Activated CD4-positive, alpha-beta T cell treated with anti-CD3 and anti-CD28 coated beads, Interleukin-2, amount 10 ng/mL, durations not matched to agents 24 days and 14 days (primary cell): ENCODE data around the gene ZNRD2. TPM values are rescaled to one million over a fixed set of nuclear protein-coding genes. Genes with fewer than 3 reads are reported as not detected.
"Not testable (repeated sequence)": the region's sequence is repeated elsewhere in the genome, so short reads cannot be mapped to it uniquely, and the experiment has no call there.

Experiments
- DNase-seq: peaks from one replicate; pipeline ENCODE4 v3.0.0; 2022
- H3K27ac Mint-ChIP-seq: one replicate; pipeline ENCODE4 v1.8.0; 2022; ENCODE audit warnings: mild to moderate bottlenecking, mixed read lengths
- H3K27me3 Mint-ChIP-seq: one replicate; pipeline ENCODE4 v1.8.0; 2022; ENCODE audit warnings: mixed read lengths
- H3K36me3 Mint-ChIP-seq: one replicate; pipeline ENCODE4 v1.8.0; 2022; ENCODE audit warnings: low read depth, mild to moderate bottlenecking, mixed read lengths
- H3K4me1 Mint-ChIP-seq: one replicate; pipeline ENCODE4 v1.8.0; 2021; ENCODE audit warnings: mixed read lengths
- H3K4me3 Mint-ChIP-seq: one replicate; pipeline ENCODE4 v1.8.0; 2022; ENCODE audit warnings: mild to moderate bottlenecking, moderate library complexity, mixed read lengths
- H3K9me3 Mint-ChIP-seq: one replicate; pipeline ENCODE4 v1.8.0; 2021; ENCODE audit warnings: mixed read lengths
- intact Hi-C: fragments of 100-400 bp; cut with micrococcal nuclease; formaldehyde crosslinking; loops from one replicate; pipeline ENCODE4 v1.15.1; 2023
- total RNA-seq: library from RNA; stranded (reverse); gene quantifications from 2 replicates; pipeline ENCODE4 v1.2.3, GENCODE V29; 2022

Gene ZNRD2
- total RNA-seq, 1 donor from 2014 or later, result 83.3 TPM

GRCh38 chr11:65556470-65557279 is 13.6 kb upstream of the ZNRD2 start:
- Mint-ChIP-seq H3K27ac (peak overlapping the region; percentile 88), H3K27me3 (no peaks in the 10 kb centered on the region), H3K4me3 (peak overlapping the region; percentile 86), H3K9me3 (no peaks in the 10 kb centered on the region), H3K36me3 (peaks cover 10% of the 10 kb centered on the region), H3K4me1 (peaks cover 58% of the 10 kb centered on the region)
- intact Hi-C loops, result loop anchor here (1.0 kb wide), 1 partner anchor 10 kb away; no protein-coding TSS in a partner anchor
- DNase-seq, result peak; percentile 72

GRCh38 chr11:65557280-65558001 is 12.8 kb upstream of the ZNRD2 start:
- DNase-seq, result peak; percentile 77
- Mint-ChIP-seq H3K27me3 (no peaks in the 10 kb centered on the region), H3K4me3 (peak overlapping the region; percentile 86), H3K9me3 (no peaks in the 10 kb centered on the region), H3K36me3 (peaks cover 4% of the 10 kb centered on the region), H3K4me1 (peaks cover 51% of the 10 kb centered on the region), H3K27ac (peak overlapping the region; percentile 88)
- intact Hi-C loops, result loop anchor here (1.0 kb wide), 2 partner anchors 11 to 17 kb away; no protein-coding TSS in a partner anchor

DNA sequence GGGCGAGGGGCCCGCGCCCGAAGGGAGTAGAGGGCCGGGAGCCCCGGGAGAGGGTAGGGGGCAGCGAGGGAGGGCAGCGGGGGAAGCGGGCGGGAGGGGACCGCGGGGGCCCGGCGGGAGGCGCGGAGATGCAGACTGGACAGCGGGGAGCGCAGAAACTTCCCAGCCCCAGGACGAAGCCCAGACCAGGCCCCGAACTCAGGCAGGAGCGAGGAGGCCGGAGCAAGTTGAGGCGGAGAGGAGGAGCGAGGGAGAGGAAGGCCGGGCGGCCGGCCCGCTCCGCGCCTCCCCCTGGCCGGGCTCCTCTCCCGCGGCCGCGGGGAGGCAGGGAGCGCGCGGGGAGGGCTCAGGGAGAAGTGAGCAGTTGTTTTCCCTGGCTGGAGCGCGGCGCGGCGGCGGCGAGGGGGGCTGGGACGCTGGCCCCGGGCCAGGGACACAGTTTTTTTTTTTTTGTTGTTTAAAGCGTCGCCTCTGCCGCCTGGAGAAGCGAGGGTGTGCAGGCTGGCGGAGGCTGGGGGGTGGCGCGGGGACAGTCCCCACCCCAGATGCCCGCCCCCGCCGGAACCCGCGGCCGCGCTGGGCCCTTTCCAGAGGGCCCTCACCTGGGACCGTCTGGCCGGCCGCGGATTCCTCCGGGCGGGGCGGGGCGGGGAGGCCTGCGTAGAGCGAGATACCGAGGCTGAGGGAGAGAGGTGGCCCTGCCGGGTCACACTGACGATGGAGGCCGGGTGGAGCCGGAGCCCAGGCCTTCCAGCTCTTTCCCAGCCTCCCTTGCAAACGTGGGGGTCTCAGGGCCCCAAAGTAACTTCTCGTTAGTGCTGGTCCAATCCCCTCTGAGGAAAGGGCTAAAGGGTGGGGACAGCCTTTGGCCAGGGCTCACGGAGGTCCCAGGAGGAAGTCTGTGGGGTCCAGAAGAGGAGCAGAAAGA is 12.0 kb upstream of the ZNRD2 start, which contains the start of gene LTBP3:
Gene LTBP3 (minus strand): TSS at position 358 of the 928 bp plus-strand sequence. CDS start 400 bp downstream, outside the sequence.
- H3K27ac Mint-ChIP-seq, result peak within 1 kb of the TSS; percentile 88
- H3K4me1 Mint-ChIP-seq, result peaks cover 49% of the 10 kb centered on the region
- peak; percentile 82 for DNase-seq
- H3K27me3 Mint-ChIP-seq, result no peaks in the 10 kb centered on the region
- intact Hi-C loops, result loop anchor here (1.0 kb wide), 1 partner anchor 18 kb away; no protein-coding TSS in a partner anchor
- no peaks in the 10 kb centered on the region for H3K9me3 Mint-ChIP-seq
- peak within 1 kb of the TSS; percentile 86 for H3K4me3 Mint-ChIP-seq
- peaks cover 2% of the 10 kb centered on the region for H3K36me3 Mint-ChIP-seq

- Mint-ChIP-seq H3K27me3 (no peaks in the 10 kb centered on the region), H3K4me1 (peaks cover 50% of the 10 kb centered on the region), H3K27ac (peak overlapping the region; percentile 71), H3K9me3 (no peaks in the 10 kb centered on the region), H3K4me3 (peak overlapping the region; percentile 75), H3K36me3 (peaks cover 2% of the 10 kb centered on the region)
- intact Hi-C loops, result loop anchor here (1.0 kb wide), 2 partner anchors 10 to 19 kb away; no protein-coding TSS in a partner anchor
- no peak for DNase-seq
Observed at GRCh38 chr11:65558930-65559509, 11.3 kb upstream of the ZNRD2 start.

DNA sequence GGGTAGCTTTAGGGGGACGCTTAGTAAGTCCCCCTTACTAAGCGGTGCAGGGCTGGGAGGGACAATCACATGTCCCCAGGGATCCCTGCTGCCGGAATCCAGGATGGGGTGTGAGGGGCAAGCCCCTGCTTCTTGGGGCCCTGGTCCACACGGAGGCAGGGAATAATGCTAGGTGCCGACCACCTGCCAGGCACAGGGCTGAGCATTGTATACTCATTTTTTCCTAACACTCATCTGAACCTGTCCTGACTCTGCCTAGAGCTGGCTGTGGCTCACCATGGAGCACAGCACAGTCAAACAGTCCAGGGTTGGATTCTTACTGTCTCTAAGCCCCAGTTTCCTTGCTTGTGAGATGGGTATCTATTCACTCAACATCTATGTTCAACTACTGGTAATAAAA is 10.7 kb upstream of the ZNRD2 start:
- H3K4me1 Mint-ChIP-seq, result peaks cover 46% of the 10 kb centered on the region
- H3K9me3 Mint-ChIP-seq, result no peaks in the 10 kb centered on the region
- intact Hi-C loops, result loop anchor here (1.0 kb wide), 1 partner anchor 10 kb away; no protein-coding TSS in a partner anchor
- no peaks in the 10 kb centered on the region for H3K36me3 Mint-ChIP-seq
- no peaks in the 10 kb centered on the region for H3K27me3 Mint-ChIP-seq
- H3K27ac Mint-ChIP-seq, result peak overlapping the region; percentile 29
- peak overlapping the region; percentile 75 for H3K4me3 Mint-ChIP-seq
- no peak for DNase-seq

DNA sequence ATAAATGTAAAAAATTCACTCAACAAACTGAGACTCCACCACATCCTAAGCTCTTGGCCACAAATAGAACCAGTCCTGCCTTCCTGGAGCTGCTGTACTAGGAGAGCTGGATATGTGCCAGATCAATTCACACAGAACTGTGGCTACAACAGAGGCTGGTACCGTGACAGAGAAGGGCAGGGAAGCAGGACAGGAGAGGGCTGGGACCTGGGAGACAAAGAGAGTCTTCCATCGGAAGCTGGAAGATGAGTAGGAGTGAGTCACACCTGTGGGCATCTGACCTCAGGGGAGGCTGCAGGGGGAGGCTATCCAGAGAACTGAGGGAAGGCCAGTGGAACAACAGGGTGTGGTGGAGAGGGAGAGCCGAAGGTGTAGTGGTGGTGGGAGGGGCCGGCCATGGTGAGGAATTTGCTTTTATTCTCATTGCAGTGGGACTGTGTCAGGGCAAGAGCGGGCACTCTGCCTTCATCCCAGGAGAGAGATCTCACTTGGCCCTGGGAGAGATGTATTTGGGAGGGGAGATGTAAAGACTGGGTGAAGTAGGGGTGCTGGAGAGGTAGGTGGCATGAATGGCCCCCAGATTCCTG is 10.2 kb upstream of the ZNRD2 start:
- intact Hi-C loops, result loop anchor here (1.0 kb wide), 1 partner anchor 9 kb away; no protein-coding TSS in a partner anchor
- H3K9me3 Mint-ChIP-seq, result no peaks in the 10 kb centered on the region
- peak overlapping the region; percentile 27 for H3K27ac Mint-ChIP-seq
- no peaks in the 10 kb centered on the region for H3K27me3 Mint-ChIP-seq
- peaks cover 44% of the 10 kb centered on the region for H3K4me1 Mint-ChIP-seq
- no peak for DNase-seq
- no peak overlapping the region for H3K4me3 Mint-ChIP-seq
- peaks cover 2% of the 10 kb centered on the region for H3K36me3 Mint-ChIP-seq

DNA sequence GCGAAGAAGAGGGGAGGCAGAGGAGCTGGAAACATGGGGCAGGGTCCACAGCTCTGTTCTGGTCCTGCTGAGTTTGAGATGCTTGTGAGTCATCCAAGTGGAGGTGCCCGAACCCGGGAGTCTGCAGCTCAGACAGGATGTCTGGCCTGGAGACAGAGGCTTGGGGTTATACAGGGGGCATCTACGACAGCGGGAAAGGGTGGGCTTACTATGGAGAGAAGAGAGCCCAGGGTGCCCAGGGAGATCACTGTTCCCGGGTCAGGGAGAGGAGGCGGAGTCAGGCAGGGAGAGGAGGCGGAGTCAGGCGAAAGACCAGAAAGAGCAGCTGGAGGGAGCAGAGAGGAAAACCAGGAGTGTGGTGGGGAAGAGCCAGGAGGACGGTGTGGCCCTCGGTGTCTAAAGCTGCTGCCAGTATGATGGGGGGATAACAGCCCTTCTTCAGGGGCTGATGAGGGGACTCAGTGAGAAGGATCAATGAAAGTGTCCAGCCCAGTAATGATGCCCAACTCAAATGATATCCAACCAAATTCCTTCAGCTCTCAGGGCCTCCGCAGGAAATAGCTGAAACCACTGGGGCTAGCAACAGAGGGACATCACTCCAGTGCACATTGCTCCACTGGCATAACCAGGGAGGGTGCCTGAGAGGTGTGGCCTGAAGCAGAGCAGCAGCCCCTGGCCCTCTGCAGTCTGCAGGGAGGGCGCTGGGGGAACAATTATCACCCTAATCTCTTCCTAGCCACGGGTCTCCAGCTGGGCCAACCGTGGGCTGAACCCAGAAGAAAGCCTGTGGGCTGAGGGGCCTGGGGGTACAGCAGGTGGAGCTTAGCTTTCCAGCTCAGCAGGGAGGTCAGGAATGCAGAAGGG is 9.5 kb upstream of the ZNRD2 start:
- intact Hi-C loops, result no loop called here
- Mint-ChIP-seq H3K4me3 (no peak overlapping the region), H3K36me3 (peaks cover 2% of the 10 kb centered on the region), H3K9me3 (no peaks in the 10 kb centered on the region), H3K27me3 (no peaks in the 10 kb centered on the region), H3K27ac (peak overlapping the region; percentile 27), H3K4me1 (peaks cover 44% of the 10 kb centered on the region)
- DNase-seq, result no peak

DNA sequence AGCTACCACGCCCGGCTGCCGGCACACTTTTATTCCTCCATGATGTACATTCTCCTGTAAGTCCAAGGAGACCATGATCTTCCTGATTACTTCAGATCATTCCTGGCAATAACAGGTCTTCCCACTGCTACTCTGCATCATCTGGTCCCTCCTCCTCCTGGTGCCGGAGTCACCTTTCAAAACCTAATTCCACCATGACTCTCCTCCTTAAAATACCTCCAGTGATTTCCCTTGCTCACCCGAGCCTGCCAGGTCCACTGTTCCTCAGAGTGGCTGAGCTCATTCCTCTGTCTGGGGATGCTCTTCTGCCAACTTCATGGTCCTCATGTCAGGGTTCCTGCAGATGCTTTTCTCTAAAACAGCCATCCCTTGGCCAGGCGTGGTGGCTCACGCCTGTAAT is 8.3 kb upstream of the ZNRD2 start:
- intact Hi-C loops, result no loop called here
- DNase-seq, result no peak
- H3K9me3 Mint-ChIP-seq, result no peaks in the 10 kb centered on the region
- H3K4me3 Mint-ChIP-seq, result no peak overlapping the region
- H3K36me3 Mint-ChIP-seq, result peaks cover 2% of the 10 kb centered on the region
- no peaks in the 10 kb centered on the region for H3K27me3 Mint-ChIP-seq
- peaks cover 44% of the 10 kb centered on the region for H3K4me1 Mint-ChIP-seq
- H3K27ac Mint-ChIP-seq, result no peak overlapping the region

DNA sequence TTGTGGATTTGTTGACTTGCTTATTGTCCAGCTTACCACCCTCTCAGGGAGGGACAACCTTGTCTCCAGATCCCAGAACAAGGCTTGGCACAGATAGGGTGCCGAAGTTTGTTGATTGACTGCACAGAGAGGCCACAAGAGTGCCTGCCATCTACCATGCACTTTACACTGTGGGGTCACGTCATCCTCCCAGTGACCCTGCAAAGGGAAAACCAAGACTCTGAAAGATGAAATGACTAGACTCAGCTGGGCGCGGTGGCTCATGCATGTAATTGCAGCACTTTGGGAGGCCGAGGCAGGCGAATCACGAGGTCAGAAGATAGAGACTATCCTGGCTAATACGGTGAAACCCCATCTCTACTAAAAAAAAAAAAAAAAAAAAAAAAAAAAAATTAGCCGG is 7.5 kb upstream of the ZNRD2 start:
- Mint-ChIP-seq H3K4me3 (no peak overlapping the region), H3K36me3 (peaks cover 2% of the 10 kb centered on the region), H3K27ac (no peak overlapping the region), H3K9me3 (no peaks in the 10 kb centered on the region), H3K4me1 (peaks cover 40% of the 10 kb centered on the region), H3K27me3 (no peaks in the 10 kb centered on the region)
- intact Hi-C loops, result no loop called here
- DNase-seq, result no peak

GRCh38 chr11:65563601-65564000 is 6.7 kb upstream of the ZNRD2 start:
- no peak for DNase-seq
- H3K27ac Mint-ChIP-seq, result no peak overlapping the region
- no peaks in the 10 kb centered on the region for H3K27me3 Mint-ChIP-seq
- no peak overlapping the region for H3K4me3 Mint-ChIP-seq
- H3K36me3 Mint-ChIP-seq, result peaks cover 6% of the 10 kb centered on the region
- intact Hi-C loops, result no loop called here
- peaks cover 45% of the 10 kb centered on the region for H3K4me1 Mint-ChIP-seq
- no peaks in the 10 kb centered on the region for H3K9me3 Mint-ChIP-seq

- Mint-ChIP-seq H3K4me1 (peaks cover 44% of the 10 kb centered on the region), H3K36me3 (peaks cover 15% of the 10 kb centered on the region), H3K4me3 (peak overlapping the region; percentile 75), H3K27ac (peak overlapping the region; percentile 91)
- intact Hi-C loops, H3K9me3 Mint-ChIP-seq, H3K27me3 Mint-ChIP-seq: not testable (repeated sequence)
- DNase-seq, result peak; percentile 72
Observed at GRCh38 chr11:65564879-65565559, 5.3 kb upstream of the ZNRD2 start.
